Measurements from ENCODE around the gene DGCR8.

Gene DGCR8

DNA sequence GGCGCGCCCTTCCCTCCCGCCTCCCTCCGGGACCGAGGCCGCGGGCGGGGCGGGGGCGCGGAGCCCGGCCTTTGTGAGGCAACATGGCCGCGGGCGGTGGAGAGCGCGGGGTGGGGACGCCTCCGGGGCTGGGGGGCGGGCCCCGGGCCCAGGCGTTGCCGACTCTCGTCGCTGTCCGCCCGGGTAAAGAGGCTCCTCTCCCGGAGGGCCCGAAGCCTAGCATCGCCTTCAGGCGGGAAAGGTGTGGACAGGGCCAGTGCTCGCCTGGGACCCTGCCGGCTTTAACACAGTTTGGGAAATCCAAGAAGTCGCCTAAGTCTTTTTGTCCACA, 369 bp downstream of the DGCR8 start:
- Histone ChIP-seq H3K27ac (peak overlapping the region; percentile 46), H3K9ac (peak overlapping the region; percentile 55; the same call in 1 of the 2 replicates), H3K79me2 (ENCODE audit: insufficient read depth, low read depth) (peaks cover 50% of the 10 kb centered on the region), H4K20me1 (ENCODE audit: insufficient read depth) (0 out of 2 replicates have a peak, but pooled peaks cover 4% of the 10 kb centered on the region), H3K4me1 (ENCODE audit: low read depth, poor library complexity, severe bottlenecking) (peaks cover 6% of the 10 kb centered on the region), H2AFZ (ENCODE audit: low read depth) (peak overlapping the region; percentile 54), H3K4me2 (peak overlapping the region; percentile 92), H3K27me3 (ENCODE audit: insufficient read depth, low read depth) (no peaks in the 10 kb centered on the region), H3K36me3 (ENCODE audit: insufficient read depth) (no peaks in the 10 kb centered on the region), H3K4me3 (IDR thresholded peaks at IDR 0.05; ENCODE audit: insufficient read depth, low read depth, low read length) (no peak overlapping the region)
- TF ChIP-seq, protein P1, sequence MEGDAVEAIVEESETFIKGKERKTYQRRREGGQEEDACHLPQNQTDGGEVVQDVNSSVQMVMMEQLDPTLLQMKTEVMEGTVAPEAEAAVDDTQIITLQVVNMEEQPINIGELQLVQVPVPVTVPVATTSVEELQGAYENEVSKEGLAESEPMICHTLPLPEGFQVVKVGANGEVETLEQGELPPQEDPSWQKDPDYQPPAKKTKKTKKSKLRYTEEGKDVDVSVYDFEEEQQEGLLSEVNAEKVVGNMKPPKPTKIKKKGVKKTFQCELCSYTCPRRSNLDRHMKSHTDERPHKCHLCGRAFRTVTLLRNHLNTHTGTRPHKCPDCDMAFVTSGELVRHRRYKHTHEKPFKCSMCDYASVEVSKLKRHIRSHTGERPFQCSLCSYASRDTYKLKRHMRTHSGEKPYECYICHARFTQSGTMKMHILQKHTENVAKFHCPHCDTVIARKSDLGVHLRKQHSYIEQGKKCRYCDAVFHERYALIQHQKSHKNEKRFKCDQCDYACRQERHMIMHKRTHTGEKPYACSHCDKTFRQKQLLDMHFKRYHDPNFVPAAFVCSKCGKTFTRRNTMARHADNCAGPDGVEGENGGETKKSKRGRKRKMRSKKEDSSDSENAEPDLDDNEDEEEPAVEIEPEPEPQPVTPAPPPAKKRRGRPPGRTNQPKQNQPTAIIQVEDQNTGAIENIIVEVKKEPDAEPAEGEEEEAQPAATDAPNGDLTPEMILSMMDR (conservative IDR thresholded peaks at IDR 0.05; ENCODE audit: low read depth, low read length): no peak

- no peaks in the 10 kb centered on the region for H3K36me3 ChIP-seq (ENCODE audit: insufficient read depth)
- H3K79me2 ChIP-seq (ENCODE audit: insufficient read depth, low read depth): peaks cover 53% of the 10 kb centered on the region
- H2AFZ ChIP-seq (ENCODE audit: low read depth): peak overlapping the region; percentile 54
- peak overlapping the region; percentile 46 for H3K27ac ChIP-seq
- peak overlapping the region; percentile 92 for H3K4me2 ChIP-seq
- TF ChIP-seq, protein P1 (conservative IDR thresholded peaks at IDR 0.05; ENCODE audit: low read depth, low read length): no peak
- H4K20me1 ChIP-seq (ENCODE audit: insufficient read depth): 0 out of 2 replicates have a peak, but pooled peaks cover 4% of the 10 kb centered on the region
- H3K27me3 ChIP-seq (ENCODE audit: insufficient read depth, low read depth): no peaks in the 10 kb centered on the region
- no peak overlapping the region for H3K4me3 ChIP-seq (IDR thresholded peaks at IDR 0.05; ENCODE audit: insufficient read depth, low read depth, low read length)
- H3K4me1 ChIP-seq (ENCODE audit: low read depth, poor library complexity, severe bottlenecking): peaks cover 6% of the 10 kb centered on the region
- H3K9ac ChIP-seq: peak overlapping the region; percentile 55; the same call in 1 of the 2 replicates
These were observed 974 bp downstream of the DGCR8 start for GRCh38 chr22:20080776-20081654.

- TF ChIP-seq, protein P1 (conservative IDR thresholded peaks at IDR 0.05; ENCODE audit: low read depth, low read length): no peak
- Histone ChIP-seq H4K20me1 (ENCODE audit: insufficient read depth) (0 out of 2 replicates have a peak, but pooled peaks cover 4% of the 10 kb centered on the region), H3K4me2 (no peak overlapping the region), H3K27ac (no peak overlapping the region), H3K36me3 (ENCODE audit: insufficient read depth) (no peaks in the 10 kb centered on the region), H3K9ac (no peak overlapping the region), H3K4me1 (ENCODE audit: low read depth, poor library complexity, severe bottlenecking) (peaks cover 6% of the 10 kb centered on the region), H3K79me2 (ENCODE audit: insufficient read depth, low read depth) (peaks cover 53% of the 10 kb centered on the region), H2AFZ (ENCODE audit: low read depth) (no peak overlapping the region), H3K27me3 (ENCODE audit: insufficient read depth, low read depth) (no peaks in the 10 kb centered on the region), H3K4me3 (IDR thresholded peaks at IDR 0.05; ENCODE audit: insufficient read depth, low read depth, low read length) (no peak overlapping the region)
These were observed 3.3 kb downstream of the DGCR8 start for GRCh38 chr22:20083157-20083890.

GRCh38 chr22:20083891-20084546, 4.0 kb downstream of the DGCR8 start:
- H3K27me3 ChIP-seq (ENCODE audit: insufficient read depth, low read depth): no peaks in the 10 kb centered on the region
- H3K4me1 ChIP-seq (ENCODE audit: low read depth, poor library complexity, severe bottlenecking): peaks cover 6% of the 10 kb centered on the region
- H2AFZ ChIP-seq (ENCODE audit: low read depth): no peak overlapping the region
- peaks cover 53% of the 10 kb centered on the region for H3K79me2 ChIP-seq (ENCODE audit: insufficient read depth, low read depth)
- H3K9ac ChIP-seq: no peak overlapping the region
- no peak overlapping the region for H3K27ac ChIP-seq
- no peak overlapping the region for H3K4me3 ChIP-seq (IDR thresholded peaks at IDR 0.05; ENCODE audit: insufficient read depth, low read depth, low read length)
- 0 out of 2 replicates have a peak, but pooled peaks cover 4% of the 10 kb centered on the region for H4K20me1 ChIP-seq (ENCODE audit: insufficient read depth)
- TF ChIP-seq, protein P1 (conservative IDR thresholded peaks at IDR 0.05; ENCODE audit: low read depth, low read length): no peak
- H3K4me2 ChIP-seq: no peak overlapping the region
- no peaks in the 10 kb centered on the region for H3K36me3 ChIP-seq (ENCODE audit: insufficient read depth)

Measured in KMS-11 (cell line).